HG03196 (cell line): ENCODE results near the gene NPIPB6.

Source experiments
- ATAC-seq: cut with Tn5 transposase; IDR thresholded peaks from one replicate; pipeline ENCODE4 v1.9.1; 2021; ENCODE audit not compliant: unreplicated experiment

The NPIPB6 gene

GRCh38 chr16:28324235-28324886 lies 38.9 kb downstream of the NPIPB6 start:
- ATAC-seq: no peak

- ATAC-seq: no peak
Measured at GRCh38 chr16:28321700-28322411, 41.5 kb downstream of the NPIPB6 start.

- no peak for ATAC-seq
Measured at GRCh38 chr16:28320741-28321140, 42.6 kb downstream of the NPIPB6 start.

- ATAC-seq: no peak
Measured at GRCh38 chr16:28320023-28320561, 43.2 kb downstream of the NPIPB6 start.

GRCh38 chr16:28319476-28320022 lies 43.8 kb downstream of the NPIPB6 start:
- no peak for ATAC-seq

GRCh38 chr16:28318042-28318744 lies 45.1 kb downstream of the NPIPB6 start:
- no peak for ATAC-seq

- ATAC-seq: no peak
Measured at GRCh38 chr16:28317040-28317880, 46.0 kb downstream of the NPIPB6 start.

- ATAC-seq: no peak
Measured at GRCh38 chr16:28316054-28316453, 47.3 kb downstream of the NPIPB6 start.

- ATAC-seq: no peak
Measured at GRCh38 chr16:28313587-28313986, 49.7 kb downstream of the NPIPB6 start.

- ATAC-seq: no peak
Measured at GRCh38 chr16:28312327-28312726, 51.0 kb downstream of the NPIPB6 start.

GRCh38 chr16:28311913-28312312 lies 51.4 kb downstream of the NPIPB6 start:
- ATAC-seq: no peak

GRCh38 chr16:28311413-28311812 lies 51.9 kb downstream of the NPIPB6 start:
- no peak for ATAC-seq

GRCh38 chr16:28310796-28311195 lies 52.5 kb downstream of the NPIPB6 start:
- no peak for ATAC-seq

GRCh38 chr16:28309811-28310311 lies 53.4 kb downstream of the NPIPB6 start:
- ATAC-seq: no peak

- no peak for ATAC-seq
Measured at GRCh38 chr16:28308794-28309584, 54.3 kb downstream of the NPIPB6 start.

- ATAC-seq: no peak
Measured at GRCh38 chr16:28307936-28308335, 55.4 kb downstream of the NPIPB6 start.

GRCh38 chr16:28304214-28304613 lies 59.1 kb downstream of the NPIPB6 start:
- ATAC-seq: no peak

GRCh38 chr16:28303132-28303531 lies 60.2 kb downstream of the NPIPB6 start:
- ATAC-seq: no peak

GRCh38 chr16:28301620-28302019 lies 61.7 kb downstream of the NPIPB6 start:
- no peak for ATAC-seq

GRCh38 chr16:28301154-28301553 lies 62.2 kb downstream of the NPIPB6 start:
- ATAC-seq: no peak
